HG03135 (cell line): ENCODE data around the gene CDC123.
"Not testable (repeated sequence)": the region's sequence is repeated elsewhere in the genome, so short reads cannot be mapped to it uniquely, and the experiment has no call there.

Source experiments
- ATAC-seq: cut with Tn5 transposase; IDR thresholded peaks from one replicate; pipeline ENCODE4 v1.9.1; 2021; ENCODE audit warnings: mild to moderate bottlenecking, moderate library complexity; ENCODE audit not compliant: unreplicated experiment

Gene CDC123

DNA sequence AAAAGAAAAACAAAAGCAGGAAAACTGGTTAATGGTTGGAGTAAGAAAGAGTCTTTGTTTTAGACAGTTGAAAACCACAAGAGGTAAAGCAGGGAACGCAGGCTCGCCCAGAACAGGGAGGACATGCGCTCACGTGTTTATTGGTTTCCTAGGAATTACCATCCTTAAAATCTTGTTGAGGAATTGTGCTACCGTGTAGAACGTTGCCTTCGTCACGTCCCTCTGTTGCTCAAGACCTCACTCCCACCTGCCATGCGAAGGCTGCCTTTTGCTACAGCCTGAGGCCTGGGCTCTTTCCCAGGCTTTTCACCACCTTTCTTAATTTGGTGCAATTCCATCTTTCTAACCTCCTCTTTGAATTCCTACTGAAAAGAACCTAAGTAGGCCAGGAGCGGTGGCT, 91.8 kb downstream of the CDC123 start:
- ATAC-seq: no peak

DNA sequence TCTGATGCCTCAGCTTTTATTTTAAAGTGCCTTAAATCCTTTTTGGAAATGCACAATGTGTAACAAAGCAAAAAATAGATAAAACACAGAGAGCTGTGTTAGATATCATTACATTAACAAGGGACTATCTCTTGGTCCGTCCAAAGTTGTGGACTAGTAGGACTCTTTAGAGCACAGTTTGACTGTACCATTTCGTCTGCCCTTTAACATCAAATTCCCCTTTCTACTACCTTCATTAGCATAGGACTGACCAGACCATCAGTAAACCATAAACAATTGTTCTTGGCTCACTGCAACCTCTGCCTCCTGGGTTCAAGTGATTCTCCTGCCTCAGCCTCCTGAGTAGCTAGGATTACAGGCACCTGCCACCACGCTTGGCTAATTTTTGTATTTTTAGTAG, 101.8 kb downstream of the CDC123 start:
- ATAC-seq: not testable (repeated sequence)

DNA sequence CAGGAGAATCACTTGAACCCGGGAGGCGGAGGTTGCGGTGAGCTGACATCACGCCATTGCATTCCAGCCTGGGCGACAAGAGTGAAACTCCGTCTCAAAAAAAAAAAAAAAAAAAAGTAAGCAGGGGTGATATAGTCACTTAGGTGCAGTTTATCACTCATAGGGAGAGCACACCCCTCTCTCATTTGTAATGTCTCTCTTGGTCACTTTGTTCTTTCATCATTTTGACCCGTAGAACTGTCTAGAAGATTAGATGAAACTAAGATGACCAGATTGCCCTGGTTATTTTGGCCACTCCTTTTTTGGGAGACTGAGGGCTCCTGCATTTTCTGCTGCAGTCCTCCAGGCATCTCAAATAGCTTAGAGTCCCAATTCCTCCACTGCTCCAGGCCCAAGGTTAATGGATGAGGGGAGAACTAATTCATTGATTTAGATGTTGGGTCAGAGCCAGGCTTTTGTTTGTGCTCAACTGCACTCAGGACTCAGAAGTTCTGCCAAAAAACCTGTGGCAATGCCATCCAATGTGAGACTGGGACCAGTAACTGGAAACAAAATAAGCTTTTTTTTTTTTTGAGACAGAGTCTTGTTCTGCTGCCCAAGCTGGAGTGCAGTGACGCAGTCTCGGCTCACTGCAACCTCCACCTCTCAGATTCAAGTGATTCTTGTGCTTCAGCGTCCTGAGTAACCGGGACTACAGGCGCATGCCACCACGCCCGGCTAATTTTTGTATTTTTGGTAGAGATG, 103.4 kb downstream of the CDC123 start:
- ATAC-seq: no peak
